ENCODE measurements around the gene HCAR3.
"Not testable (repeated sequence)": the region's sequence is repeated elsewhere in the genome, so short reads cannot be mapped to it uniquely, and the experiment has no call there.

Gene HCAR3

DNA sequence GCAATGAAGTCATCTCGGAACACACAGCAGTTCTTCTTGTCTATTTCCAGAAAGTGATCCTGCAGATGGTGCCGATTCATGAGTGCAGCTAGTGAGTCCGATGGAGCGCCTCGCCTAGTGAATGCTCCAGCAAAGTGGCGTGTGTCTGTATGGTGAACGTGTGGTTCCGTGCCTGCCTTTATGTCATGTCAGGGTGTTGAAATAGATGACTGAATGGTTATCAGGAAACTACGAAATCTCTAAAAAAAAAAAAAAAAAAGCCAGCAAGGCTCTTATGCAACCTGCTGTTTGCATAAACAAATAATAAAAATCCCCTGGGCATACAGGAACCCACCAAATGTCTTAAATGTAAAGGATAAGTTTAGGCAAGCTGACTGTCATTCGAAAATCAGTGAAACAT, at the start of gene HCAR3:
HCAR3 (minus strand) TSS at position 154 of the 400 bp plus-strand sequence; CDS start at position 80, 74 bp downstream.
- DNase-seq, result not testable (repeated sequence)

DNA sequence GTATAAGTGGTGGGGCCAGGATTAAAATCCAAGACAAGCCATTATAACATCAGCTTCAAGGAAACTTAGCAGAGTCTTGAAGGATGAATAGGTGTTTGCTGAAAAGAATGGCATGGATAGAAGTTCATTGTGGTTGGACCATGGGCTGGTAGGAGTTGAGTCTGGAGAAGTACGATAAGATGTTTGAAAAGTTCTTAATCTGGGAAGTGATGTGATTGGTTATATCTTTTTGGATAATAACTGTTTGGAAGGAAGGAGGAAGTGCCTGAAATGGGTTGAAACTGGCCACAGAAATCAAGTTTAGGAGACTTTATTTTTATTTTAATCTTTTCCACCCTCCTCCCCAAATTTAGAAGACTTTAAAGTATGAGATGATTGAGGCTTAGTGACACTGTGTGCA, 41.0 kb upstream of the HCAR3 start:
- DNase-seq, result no peak

GRCh38 chr12:122754790-122755189, 38.2 kb upstream of the HCAR3 start:
- DNase-seq, result no peak

- no peak for DNase-seq
Measured at GRCh38 chr12:122753319-122753650, 36.7 kb upstream of the HCAR3 start.

- DNase-seq, result peak; percentile 93
Measured at GRCh38 chr12:122752464-122753318, 36.1 kb upstream of the HCAR3 start, which contains the start of gene DENR. TSS of gene DENR (plus strand) at chr12:122752824. CDS start at chr12:122753702, 878 bp downstream.

- DNase-seq, result not testable (repeated sequence)
Measured at GRCh38 chr12:122750781-122751515, 34.3 kb upstream of the HCAR3 start.

DNA sequence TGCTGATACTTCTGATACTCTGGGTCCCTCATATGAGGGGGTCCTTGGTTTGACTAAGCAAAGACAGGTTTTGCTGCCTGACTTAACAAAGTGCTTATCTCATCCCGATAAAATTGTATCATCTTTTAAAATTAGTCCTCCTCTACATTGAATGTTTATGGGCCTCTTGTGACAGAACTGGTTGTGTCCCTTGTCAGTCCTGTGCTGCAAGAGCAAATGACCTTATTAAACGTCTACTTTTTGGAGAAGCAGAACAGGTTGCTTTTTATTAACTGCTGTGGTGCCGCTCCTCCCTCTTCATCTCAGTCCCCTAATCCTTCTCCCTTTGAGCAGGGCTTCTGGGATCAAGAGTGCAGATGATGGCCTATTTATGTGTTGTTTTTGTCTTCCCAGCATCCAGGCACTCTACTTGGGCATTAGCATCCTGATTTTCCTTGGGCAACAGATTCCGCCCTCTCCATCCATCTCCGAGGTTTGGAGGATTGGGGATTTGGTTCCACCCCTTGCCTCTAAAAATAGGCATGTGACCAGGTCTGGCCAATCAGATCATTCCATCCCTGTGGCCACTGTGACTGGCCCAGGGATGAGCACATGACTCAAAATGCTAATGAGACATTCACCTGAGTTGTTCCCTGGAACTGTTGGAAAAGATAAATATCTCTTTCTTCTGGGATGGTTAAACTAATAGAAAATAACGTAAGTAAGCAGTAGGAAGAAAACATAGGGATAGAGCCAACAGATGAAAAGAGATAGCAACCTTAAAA, 33.1 kb upstream of the HCAR3 start:
- no peak for DNase-seq

GRCh38 chr12:122747224-122748135, 30.9 kb upstream of the HCAR3 start:
- no peak for DNase-seq

DNA sequence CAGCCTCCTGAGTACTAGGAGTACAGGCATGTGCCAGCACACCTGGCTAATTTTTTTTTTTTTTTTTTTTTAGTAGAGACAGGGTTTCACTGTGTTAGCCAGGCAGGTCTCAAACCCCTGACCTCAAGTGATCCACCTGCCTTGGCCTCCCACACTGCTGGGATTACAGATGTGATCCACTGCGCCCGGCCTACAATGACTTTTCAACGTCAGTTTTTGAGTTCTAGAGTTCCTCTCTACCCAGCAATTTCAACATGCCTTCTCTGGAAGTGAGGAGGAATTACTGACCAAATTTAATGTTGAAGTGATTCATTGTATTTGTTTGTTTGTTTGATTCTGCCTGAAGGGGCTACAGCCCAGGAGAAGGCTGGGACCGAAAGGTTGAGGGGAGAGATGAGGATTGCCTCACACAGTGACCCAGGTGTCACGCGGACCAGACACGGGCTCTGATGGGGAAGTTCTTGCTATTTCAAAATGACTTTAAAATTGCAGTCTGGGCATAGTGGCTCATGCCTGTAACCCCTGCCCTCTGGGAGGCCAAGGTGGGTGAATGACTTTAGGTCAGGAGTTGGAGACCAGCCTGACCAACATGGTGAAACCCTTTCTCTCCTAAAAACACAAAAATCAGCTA, 27.4 kb upstream of the HCAR3 start:
- DNase-seq, result no peak

GRCh38 chr12:122740351-122740750, 23.7 kb upstream of the HCAR3 start:
- DNase-seq, result no peak

- no peak for DNase-seq
Measured at GRCh38 chr12:122738571-122738970, 22.0 kb upstream of the HCAR3 start.

- no peak for DNase-seq
Measured at GRCh38 chr12:122732611-122733010, 16.0 kb upstream of the HCAR3 start.

DNA sequence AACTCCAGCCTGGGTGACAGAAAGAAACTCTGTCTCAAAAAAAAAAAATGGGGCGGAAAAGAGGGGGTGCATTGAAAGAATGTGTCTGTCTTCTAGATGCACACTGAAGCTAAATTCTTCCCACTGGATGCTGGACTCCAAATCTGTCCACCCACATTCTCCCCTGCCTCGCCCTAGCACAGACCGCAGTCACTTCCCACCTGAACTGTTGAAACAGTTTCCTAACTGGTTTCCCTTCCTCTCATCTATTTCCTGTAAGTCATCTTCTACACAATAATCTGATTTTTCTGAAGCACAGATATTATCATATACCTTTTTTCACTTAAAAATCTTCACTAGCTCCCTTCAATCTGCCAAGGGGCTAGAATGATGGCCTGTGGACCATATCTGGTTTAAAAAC, 15.6 kb upstream of the HCAR3 start:
- DNase-seq, result no peak

DNA sequence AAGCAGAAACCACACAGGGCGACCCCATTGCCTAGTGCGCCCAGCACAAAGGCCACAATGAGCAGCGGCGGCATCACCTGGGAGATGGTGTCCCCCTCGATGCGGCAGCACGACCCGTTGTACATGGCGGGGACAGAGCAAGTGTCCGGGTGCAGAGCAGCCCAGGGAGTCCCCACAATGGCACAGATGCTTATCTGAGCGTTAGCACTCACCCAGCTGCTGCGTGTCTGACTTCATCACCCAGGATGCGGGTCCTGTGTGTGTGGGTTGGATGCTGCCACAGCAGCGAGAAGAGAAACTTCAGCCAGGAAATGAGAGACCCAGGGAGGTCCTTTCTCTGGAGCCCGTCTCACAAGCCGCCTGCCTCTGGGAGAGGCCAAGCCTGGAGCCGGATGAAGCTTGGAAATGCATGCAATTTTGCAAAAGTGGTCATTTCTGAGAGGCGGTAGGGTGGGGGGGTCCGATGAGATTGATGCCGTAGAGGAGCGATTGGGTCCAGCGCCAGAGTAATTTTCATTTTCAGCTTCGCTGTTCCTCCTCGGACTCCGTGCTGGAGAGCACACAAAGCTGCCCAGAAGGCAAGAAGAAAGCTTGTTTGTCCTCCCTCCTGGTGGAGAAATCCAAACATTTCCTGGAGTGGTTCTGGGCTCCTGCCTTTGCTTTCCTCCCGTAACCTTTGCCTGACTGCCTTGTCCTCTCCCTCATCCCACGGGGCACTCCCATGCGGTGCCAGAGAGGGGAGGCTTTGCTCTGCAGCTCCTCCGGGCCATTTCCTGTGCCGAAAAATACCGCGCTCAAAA, 13.8 kb upstream of the HCAR3 start, which contains the start of gene HCAR1:
HCAR1 (minus strand) TSS at position 630 of the 800 bp plus-strand sequence; CDS start at position 125, 505 bp downstream.
- DNase-seq, result peak; percentile 1

DNA sequence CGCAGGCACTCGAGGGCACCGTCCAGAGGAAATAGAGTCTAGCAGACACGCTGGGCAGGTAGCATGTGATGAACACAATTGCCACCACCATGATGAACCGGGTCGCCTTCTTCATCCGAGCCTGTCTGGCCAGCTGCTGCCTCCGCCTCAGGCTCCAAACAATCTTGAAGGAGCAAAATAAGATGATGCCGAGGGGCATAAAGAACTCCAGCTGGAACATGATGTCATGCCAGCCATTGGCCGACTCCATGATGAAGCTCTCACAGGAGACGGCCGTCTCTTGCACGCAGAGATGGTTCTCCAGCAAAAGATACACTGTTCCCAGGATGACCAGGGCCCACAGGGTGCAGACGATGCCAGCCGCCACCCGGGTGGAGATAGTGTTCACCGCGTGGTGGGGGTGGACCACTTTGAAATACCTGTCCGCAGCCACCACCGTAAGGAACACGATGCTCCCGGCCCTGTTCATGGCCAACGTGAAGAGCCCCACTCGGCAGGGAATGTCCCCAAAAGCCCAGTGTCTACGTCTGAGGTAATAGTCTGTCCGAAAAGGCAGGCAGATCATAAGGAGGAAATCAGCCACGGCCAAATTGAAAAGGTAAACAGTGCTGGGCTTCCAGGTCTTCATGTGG, 13.1 kb upstream of the HCAR3 start:
- no peak for DNase-seq

GRCh38 chr12:122726080-122726558, 9.5 kb upstream of the HCAR3 start:
- no peak for DNase-seq

DNA sequence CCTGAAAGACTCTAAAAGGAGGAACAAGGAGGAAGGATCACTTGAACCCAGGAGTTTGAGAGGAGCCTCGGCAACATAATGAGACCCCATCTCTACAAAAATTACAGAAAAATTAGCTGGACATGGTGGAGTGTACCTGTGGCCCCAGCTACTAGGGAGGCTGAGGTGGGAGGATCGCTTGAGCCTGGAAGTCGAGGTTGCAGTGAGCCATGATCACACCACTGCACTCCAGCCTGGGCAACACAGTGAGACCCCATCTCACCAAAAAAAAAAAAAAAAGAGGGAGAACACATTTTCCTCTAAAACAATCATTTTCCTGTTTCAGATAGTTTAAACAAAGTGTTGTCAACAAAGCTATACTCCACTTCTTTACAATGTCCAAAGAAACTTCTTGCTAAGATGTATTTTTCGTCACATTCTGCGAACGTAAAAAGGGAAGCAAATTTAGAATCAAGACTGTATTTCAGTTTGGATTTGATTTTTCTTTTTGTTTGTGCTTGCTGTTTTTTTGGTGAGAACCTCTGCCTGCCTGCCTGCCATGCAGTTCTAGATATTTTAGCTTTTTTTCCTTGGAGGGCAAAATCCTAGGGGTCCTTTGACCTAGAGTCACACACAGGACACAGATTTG, 9.0 kb upstream of the HCAR3 start:
- no peak for DNase-seq

DNA sequence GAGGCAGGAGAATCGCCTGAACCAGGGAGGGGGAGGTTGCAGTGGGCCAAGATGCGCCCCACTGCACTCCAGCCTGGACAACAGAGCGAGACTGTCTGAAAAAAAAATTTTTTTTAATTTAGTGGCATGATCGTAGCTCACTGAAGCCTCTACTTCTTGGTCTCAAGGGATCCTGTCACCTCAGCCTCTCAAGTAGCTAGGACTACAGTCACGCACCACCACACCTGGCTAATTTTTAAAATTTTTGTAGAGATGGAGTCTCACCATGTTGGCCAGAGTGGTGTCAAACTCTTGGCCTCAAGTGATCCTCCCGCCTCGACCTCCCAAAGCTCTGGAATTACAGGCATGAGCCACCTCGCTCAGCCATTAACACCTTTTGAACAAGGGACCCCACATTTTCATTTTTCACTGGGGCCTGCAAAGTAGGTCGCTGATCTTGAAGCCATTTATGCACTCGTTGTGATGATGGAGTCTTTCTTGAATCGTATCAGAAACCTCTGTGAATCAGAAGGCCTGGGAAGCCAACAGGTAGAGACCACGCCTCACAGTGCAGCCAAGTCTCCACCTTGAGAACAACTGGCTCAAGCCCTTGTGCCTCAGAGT, 8.1 kb upstream of the HCAR3 start:
- DNase-seq, result no peak

DNA sequence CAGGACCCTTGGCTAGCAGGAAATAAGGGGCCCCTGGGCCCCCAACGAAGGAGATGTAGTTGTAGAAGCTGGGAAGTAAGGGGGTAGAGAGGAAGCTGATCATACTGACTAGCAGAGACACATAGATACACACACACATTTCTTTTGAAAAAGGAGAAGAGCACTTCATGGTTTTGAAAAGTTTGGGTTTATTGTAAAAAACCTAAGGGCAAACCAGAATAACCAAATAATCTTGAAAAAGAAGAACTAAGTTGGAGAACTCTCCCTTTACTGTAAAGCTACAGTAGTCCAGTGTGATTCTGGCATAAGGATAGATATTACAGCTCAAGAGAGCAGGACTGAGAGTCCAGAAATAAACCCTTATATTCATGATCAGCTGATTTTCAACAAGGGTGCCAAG, 5.8 kb upstream of the HCAR3 start:
- DNase-seq, result no peak
